Activated naive CD4-positive, alpha-beta T cell treated with anti-CD3 and anti-CD28 coated beads, Interleukin-2, amount 50 U/mL, for 72 hours (primary cell): ENCODE results near the gene KLHL40. TPM values are rescaled to one million over a fixed set of nuclear protein-coding genes. Genes with fewer than 3 reads are reported as not detected.

Experiments used
- ATAC-seq, 2 donors: fragments of 150-1000 bp; cut with Tn5 transposase; 2 replicates each; pipeline ENCODE4 v1.10.0; 2021; ENCODE audit warnings: mild to moderate bottlenecking in 2 of 2, moderate library complexity in 2 of 2
- DNase-seq, 2 donors: peaks; one replicate each; pipeline ENCODE4 v3.0.0; 2021 to 2022; ENCODE audit warnings: low spot score in 2 of 2
- H3K27ac Mint-ChIP-seq, 2 donors: one replicate each; pipeline ENCODE4 v1.8.0; 2022; ENCODE audit warnings: mild to moderate bottlenecking in 2 of 2, mixed read lengths in 2 of 2
- H3K36me3 Mint-ChIP-seq, 2 donors: one replicate each; pipeline ENCODE4 v1.8.0; 2022; ENCODE audit warnings: mixed read lengths in 2 of 2
- H3K9me3 Mint-ChIP-seq, 2 donors: one replicate each; pipeline ENCODE4 v1.8.0; 2022; ENCODE audit warnings: mixed read lengths in 2 of 2
- total RNA-seq, 2 donors: library from RNA; stranded (reverse); gene quantifications; one replicate each; pipeline ENCODE4 v1.2.3, GENCODE V29; 2022

Gene KLHL40
- total RNA-seq, 2 donors from 2014 or later, result not detected

GRCh38 chr3:42692667-42693529 lies 7.6 kb downstream of the KLHL40 start:
- peak in 1 of 2 donors; percentile 37 for DNase-seq
- H3K9me3 Mint-ChIP-seq, result no peaks in the 10 kb centered on the region
- no peak for ATAC-seq
- H3K36me3 Mint-ChIP-seq, result no peaks in the 10 kb centered on the region
- no peak overlapping the region for H3K27ac Mint-ChIP-seq

GRCh38 chr3:42693530-42693930 lies 8.2 kb downstream of the KLHL40 start:
- DNase-seq (peak in 1 of 2 donors; percentile 18), ATAC-seq (no peak)
- no peaks in the 10 kb centered on the region for H3K36me3 Mint-ChIP-seq

GRCh38 chr3:42694366-42694765 lies 9.0 kb downstream of the KLHL40 start:
- Mint-ChIP-seq H3K9me3 (no peaks in the 10 kb centered on the region), H3K27ac (no peak overlapping the region), H3K36me3 (no peaks in the 10 kb centered on the region)
- ATAC-seq, result no peak
- DNase-seq, result no peak

More at GRCh38 chr3:42693530-42693930, 8.2 kb downstream of the KLHL40 start:
- no peak overlapping the region for H3K27ac Mint-ChIP-seq
- H3K9me3 Mint-ChIP-seq, result no peaks in the 10 kb centered on the region

GRCh38 chr3:42696356-42697288 lies 11.3 kb downstream of the KLHL40 start:
- DNase-seq (no peak), ATAC-seq (no peak)
- Mint-ChIP-seq H3K9me3 (no peaks in the 10 kb centered on the region), H3K27ac (no peak overlapping the region), H3K36me3 (no peaks in the 10 kb centered on the region)

- Mint-ChIP-seq H3K36me3 (no peaks in the 10 kb centered on the region), H3K27ac (no peak overlapping the region), H3K9me3 (no peaks in the 10 kb centered on the region)
- ATAC-seq (no peak), DNase-seq (no peak)
These were observed 12.1 kb downstream of the KLHL40 start for GRCh38 chr3:42697289-42698051.

GRCh38 chr3:42698216-42698910 lies 13.0 kb downstream of the KLHL40 start:
- H3K27ac Mint-ChIP-seq, result no peak overlapping the region
- no peaks in the 10 kb centered on the region for H3K9me3 Mint-ChIP-seq
- no peak for DNase-seq
- no peak for ATAC-seq
- no peaks in the 10 kb centered on the region for H3K36me3 Mint-ChIP-seq

- Mint-ChIP-seq H3K9me3 (no peaks in the 10 kb centered on the region), H3K27ac (no peak overlapping the region), H3K36me3 (no peaks in the 10 kb centered on the region)
- DNase-seq (no peak), ATAC-seq (peak in 1 of 2 donors; percentile 71)
These were observed 13.5 kb downstream of the KLHL40 start for GRCh38 chr3:42698911-42699230.

- no peak overlapping the region for H3K27ac Mint-ChIP-seq
- no peak for ATAC-seq
These were observed 14.2 kb downstream of the KLHL40 start for GRCh38 chr3:42699511-42699971.

GRCh38 chr3:42700366-42701288 lies 15.3 kb downstream of the KLHL40 start:
- Mint-ChIP-seq H3K27ac (no peak overlapping the region), H3K9me3 (no peaks in the 10 kb centered on the region), H3K36me3 (no peaks in the 10 kb centered on the region)
- DNase-seq, result no peak
- ATAC-seq, result no peak

More at GRCh38 chr3:42699511-42699971, 14.2 kb downstream of the KLHL40 start:
- H3K9me3 Mint-ChIP-seq, result no peaks in the 10 kb centered on the region
- DNase-seq, result no peak
- H3K36me3 Mint-ChIP-seq, result no peaks in the 10 kb centered on the region

- Mint-ChIP-seq H3K36me3 (no peaks in the 10 kb centered on the region), H3K9me3 (no peaks in the 10 kb centered on the region), H3K27ac (no peak overlapping the region)
- ATAC-seq, result peak; percentile 55 to 74
- peak in 1 of 2 donors; percentile 65 for DNase-seq
These were observed 16.2 kb downstream of the KLHL40 start for GRCh38 chr3:42701371-42702065.

GRCh38 chr3:42702066-42702951 lies 17.0 kb downstream of the KLHL40 start, which contains the start of gene HHATL:
Gene HHATL (minus strand): TSS chr3:42702798. CDS start chr3:42700826, 1,972 bp downstream.
- DNase-seq (no peak), ATAC-seq (no peak)
- Mint-ChIP-seq H3K36me3 (no peaks in the 10 kb centered on the region), H3K9me3 (no peaks in the 10 kb centered on the region), H3K27ac (no peak within 1 kb of the TSS)

GRCh38 chr3:42702982-42703694 lies 17.8 kb downstream of the KLHL40 start:
- Mint-ChIP-seq H3K36me3 (no peaks in the 10 kb centered on the region), H3K9me3 (no peaks in the 10 kb centered on the region), H3K27ac (no peak overlapping the region)
- ATAC-seq, result no peak
- no peak for DNase-seq

GRCh38 chr3:42703695-42704025 lies 18.3 kb downstream of the KLHL40 start:
- DNase-seq (no peak), ATAC-seq (no peak)
- Mint-ChIP-seq H3K36me3 (no peaks in the 10 kb centered on the region), H3K27ac (no peak overlapping the region), H3K9me3 (no peaks in the 10 kb centered on the region)
